ENCODE data around the gene GPATCH11.

GRCh38 chr2:37059841-37060240, 24.5 kb upstream of the GPATCH11 start:
- TF ChIP-seq CTCF (IDR thresholded peaks at IDR 0.05): no peak
- TF ChIP-seq POLR2A (IDR thresholded peaks at IDR 0.05): no peak
